ENCODE results near the gene SKIL.
"Not testable (repeated sequence)": the region's sequence is repeated elsewhere in the genome, so short reads cannot be mapped to it uniquely, and the experiment has no call there.

SKIL gene, protein sequence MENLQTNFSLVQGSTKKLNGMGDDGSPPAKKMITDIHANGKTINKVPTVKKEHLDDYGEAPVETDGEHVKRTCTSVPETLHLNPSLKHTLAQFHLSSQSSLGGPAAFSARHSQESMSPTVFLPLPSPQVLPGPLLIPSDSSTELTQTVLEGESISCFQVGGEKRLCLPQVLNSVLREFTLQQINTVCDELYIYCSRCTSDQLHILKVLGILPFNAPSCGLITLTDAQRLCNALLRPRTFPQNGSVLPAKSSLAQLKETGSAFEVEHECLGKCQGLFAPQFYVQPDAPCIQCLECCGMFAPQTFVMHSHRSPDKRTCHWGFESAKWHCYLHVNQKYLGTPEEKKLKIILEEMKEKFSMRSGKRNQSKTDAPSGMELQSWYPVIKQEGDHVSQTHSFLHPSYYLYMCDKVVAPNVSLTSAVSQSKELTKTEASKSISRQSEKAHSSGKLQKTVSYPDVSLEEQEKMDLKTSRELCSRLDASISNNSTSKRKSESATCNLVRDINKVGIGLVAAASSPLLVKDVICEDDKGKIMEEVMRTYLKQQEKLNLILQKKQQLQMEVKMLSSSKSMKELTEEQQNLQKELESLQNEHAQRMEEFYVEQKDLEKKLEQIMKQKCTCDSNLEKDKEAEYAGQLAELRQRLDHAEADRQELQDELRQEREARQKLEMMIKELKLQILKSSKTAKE

DNA sequence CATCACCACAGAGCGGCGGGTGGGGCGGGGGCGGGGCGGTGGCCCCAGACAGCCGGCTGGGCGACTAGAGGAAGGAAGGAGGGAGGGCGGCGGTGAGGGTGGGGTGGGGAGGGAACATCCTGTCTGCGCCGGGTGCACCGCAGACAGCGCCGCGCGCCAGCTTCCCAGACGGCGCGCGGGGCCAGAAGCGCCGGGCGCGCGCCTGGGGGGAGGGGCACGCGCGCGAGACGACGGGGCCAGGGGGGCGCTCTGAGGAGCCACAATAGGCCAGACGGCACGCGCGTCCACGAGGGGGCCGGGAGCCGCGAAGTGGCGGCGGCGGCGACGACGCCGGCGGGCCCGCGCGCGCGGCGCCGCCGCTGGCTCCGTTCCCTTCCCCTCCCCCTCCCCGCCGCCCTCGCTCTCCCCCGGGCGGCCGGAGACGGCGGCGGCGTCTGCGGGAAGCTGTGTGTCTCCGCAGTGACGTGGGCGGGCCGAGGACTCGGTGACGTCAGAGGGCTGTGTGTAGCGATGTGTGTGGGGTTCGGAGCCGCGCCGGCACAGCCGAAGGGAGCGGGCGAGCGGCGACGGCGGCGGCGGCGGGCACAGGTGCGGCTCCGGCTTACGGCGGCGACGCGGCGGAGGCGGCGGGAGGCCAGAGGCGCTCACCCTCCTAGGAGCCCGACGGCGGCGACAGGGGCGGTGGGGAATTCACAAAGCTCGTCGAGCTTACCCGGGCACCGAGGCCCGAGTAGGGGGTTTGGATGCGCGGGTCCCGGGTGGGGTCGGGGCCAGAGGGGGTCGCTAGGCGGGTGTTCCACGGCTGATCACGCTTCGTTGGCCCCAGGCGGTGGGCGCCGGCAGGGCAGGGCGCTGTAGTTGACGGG, at the start of gene SKIL:
Gene SKIL, plus strand, starts transcription at position 540 of the 866 bp plus-strand sequence. CDS start 2,617 bp downstream, outside the sequence.
- peak; percentile 85 to 95 (median 90) for DNase-seq

DNA sequence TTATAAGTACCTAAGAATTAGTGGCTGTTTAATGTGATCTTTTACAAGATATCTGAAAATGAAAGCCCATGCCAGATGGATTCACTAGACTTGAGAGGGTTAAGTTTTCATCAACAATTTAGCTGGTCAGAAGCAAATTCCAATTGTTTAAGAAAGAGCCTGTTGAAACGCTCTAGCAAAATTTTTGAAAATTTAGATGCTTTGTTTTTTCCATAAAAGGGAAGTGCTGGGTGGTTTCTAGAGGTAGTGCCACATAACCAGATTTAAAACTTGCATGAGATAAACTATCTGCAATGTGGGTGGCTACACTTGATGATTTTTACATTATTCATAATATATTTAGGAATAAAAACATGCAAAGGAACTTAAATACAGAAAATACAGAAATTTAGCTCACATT, 48.5 kb upstream of the SKIL start:
- DNase-seq = no peak

DNA sequence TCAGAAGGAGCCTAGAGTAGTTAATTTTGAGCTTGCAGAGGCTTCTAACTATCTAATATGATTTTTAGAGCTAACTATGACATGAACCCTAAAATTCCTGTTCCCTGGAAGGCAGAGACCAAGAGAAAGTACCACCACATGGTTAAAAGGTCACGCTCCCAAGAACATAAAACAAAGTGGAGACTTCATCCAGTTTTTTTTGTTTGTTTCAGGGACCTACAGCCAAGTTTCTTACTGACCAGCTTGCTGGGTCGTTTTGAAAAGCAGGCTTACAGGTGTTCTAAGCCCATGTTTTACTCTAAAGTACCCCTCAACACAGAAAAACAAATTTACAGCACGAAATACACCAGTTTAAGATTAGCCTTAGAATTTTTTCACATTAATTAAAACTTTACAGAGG, 39.6 kb upstream of the SKIL start:
- no peak for DNase-seq

DNA sequence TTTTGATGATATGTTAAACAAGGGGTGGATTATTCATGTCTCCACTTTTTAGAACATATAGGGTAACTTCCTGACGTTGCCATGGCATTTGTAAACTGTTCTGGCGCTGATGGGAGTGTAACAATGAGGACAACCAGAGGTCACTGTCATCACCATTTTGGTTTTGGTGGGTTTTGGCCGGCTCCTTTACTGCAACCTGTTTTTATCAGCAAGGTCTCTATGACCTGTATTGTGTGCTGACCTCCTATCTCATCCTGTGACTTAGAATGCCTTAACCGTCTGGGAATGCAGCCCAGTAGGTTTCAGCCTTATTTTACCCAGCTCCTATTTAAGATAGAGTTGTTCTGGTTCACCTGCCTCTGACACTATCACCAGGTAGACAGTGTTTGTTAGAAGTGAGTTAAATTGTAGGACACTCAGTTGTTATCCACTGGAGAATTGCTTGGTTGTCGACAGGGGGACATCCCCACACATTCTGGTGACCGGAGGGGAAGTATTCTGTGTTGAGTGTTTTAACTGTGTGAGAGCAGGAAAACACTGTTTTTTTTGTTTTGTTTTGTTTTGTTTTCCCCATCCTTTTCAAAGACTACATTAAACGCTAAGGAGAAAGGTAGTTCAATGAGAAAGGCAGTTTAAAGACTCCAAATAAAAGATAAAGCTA, 36.9 kb upstream of the SKIL start:
- no peak for DNase-seq

DNA sequence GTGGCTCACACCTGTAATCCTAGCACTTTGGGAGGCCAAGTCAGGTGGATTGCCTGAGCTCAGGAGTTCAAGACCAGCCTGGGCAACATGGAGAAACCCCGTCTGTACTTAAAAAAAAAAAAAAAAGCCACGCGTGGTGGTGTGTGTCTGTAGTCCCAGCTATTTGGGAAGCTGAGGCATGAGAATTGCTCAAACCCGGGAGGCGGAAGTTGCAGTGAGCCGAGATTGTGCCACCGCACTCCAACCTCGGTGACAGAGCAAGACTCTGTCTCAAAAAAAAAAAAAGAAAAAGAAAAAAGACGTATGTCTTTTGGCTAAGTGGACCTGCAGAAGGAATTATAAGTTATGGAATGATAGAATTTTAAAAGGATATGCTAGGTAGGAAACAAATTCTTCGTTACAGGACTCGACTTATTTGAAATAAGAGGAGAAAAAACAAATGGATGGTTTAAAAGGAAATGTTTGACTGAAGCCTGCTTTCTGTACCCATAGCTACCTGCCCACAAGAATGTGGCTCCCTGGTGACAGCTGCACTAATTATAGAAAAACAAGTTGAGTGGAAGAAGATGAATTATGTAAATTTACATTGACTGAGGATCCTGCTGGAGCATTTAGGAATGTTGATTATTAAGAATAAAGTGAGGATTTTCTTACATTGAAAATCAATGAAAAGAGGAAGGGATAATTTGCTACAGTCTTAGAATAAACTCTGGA, 36.0 kb upstream of the SKIL start:
- DNase-seq = no peak

DNA sequence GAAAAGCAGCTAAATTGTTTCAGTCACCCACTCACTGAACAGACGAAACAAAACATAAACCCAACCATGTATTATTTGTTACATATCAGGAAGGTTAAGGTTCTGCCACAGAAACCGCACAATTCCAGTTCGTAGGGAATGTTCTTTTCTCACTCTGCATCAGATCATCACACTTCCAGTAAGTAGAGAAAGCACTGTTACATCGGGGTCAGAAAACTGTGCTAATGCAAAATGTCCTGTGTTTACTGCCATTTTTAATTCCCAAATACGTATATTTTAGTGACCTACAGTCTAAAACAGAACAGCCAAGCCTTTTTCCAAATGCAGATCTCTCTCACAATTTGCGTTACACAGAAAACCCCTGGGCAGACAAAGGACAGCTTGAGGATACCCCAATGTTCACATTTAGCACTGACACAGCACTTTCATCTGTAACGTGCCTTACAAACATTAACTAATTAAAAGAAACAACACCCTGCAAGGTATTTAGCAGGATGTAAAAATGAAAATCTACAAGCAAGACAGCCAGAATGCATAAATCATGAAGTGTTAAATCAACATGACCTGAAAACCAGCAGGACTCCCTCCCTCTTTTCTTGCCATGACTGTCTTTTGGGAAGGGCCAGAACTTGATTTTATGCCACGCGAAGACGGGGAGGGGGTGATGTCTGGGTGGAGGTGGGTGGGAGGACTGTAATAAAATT, 34.8 kb upstream of the SKIL start:
- DNase-seq = no peak

DNA sequence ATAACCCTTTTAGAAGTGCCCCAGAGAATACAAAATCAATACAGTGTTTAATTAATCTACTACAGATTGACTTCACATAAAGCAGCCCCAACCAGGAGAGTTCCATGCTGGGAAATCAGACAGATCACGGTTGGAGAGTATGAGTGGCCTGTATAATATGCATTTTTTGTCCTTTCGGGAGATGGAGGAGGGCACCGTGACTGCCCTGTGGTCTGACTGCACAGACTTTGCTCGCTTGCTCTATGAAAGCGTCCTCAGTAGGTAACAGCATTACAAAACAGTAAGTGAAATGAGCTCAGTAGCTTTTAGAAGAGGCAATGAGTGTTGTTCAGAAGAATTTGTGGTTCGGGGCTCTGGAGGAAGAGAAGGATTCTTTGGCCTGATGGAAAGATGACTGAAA, 34.2 kb upstream of the SKIL start:
- DNase-seq = no peak

DNA sequence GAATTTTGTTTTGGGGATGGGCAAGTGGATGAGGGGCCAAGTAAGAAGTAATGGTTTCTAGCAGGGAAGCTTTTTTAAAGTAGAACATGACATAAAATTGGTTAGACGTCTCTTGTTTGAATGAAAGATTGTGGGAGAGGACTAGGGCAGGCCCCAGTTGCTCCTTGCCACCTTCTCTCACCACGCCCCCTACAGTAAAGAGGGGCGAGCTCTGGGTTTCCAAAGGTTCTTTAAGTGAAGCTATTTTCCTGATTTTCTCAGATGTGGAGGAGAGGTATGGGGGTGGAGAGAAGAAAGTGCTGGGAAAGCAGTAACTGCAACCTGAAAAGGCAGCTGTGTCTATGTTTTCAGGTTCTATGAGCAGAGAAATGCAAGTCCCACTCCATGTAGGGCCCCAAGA, 32.6 kb upstream of the SKIL start:
- no peak for DNase-seq

DNA sequence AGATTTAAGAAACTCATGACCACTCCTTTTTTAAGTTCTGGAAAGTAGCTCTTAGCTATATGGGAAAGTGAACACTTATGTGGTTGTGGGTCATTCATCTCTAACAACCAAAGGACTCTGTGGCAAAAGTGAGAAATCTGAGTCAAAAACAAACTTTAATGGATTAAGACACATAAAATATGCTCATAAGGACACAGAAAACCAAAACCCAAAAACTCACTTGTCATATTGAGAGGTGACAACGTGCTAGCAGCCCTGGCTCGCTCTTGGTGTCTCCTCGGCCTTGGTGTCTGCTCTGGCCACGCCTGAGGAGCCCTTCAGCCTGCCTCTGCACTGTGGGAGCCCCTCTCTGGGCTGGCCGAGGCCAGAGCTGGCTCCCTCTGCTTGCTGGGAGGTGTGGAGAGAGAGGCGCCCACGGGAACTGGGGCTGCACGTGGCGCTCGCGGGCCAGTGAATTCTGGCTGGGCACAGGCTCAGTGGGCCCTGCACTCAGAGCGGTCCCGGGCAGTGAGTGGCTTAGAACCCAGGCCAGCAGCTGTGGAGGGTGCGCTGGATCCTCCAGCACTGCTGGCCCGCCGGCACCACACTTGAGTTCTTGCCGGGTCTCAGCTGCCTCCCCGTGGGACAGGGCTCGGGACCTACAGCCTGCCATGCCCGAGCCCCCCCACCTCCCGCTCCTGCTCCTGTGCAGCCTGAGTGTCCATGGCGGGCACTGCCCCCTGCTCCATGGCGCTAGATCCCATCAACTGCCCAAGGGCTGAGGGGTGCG, 30.3 kb upstream of the SKIL start:
- DNase-seq = no peak

DNA sequence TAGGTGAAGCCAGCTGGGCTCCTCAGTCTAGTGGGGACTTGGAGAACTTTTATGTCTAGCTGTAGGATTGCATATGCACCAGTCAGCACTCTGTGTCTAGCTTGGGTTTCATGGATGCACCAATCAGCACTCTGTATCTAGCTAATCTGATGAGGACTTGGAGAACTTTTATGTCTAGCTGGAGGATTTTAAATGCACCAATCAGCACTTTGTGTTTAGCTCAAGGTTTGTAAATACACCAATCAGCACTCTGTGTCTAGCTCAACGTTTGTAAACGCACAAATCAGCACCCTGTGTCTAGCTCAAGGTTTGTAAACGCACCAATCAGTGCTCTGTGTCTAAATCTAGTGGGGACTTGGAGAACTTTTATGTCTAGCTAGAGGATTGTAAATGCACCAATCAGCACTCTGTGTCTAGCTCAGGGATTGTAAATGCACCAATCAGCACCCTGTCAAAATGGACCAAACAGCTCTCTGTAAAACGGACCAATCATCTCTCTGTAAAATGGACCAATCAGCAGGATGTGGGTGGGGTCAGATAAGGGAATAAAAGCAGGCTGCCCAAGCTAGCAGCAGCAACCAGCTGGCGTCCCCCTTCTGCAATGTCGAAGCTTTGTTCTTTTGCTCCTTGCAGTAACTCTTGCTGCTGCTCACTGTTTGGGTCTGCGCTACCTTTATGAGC, 29.5 kb upstream of the SKIL start:
- DNase-seq = not testable (repeated sequence)

DNA sequence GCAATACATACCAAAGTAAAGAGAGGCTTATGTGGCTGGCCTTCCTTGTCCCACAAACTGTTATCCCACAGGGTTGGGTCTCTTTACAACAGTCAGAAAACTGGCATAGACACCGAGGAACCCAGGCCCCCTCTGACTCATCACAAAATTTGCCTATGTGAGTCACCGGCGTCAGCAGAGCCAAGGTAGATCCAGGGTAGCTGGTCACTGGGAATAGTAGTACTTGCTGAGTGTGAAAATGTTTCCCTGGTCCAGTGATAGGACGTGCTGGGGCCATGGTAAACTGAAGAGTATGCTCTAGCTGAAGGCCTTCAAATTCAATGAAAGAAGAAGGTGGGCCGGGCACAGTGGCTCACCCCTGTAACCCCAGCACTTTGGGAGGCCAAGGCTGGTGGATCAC, 27.1 kb upstream of the SKIL start:
- DNase-seq = no peak

DNA sequence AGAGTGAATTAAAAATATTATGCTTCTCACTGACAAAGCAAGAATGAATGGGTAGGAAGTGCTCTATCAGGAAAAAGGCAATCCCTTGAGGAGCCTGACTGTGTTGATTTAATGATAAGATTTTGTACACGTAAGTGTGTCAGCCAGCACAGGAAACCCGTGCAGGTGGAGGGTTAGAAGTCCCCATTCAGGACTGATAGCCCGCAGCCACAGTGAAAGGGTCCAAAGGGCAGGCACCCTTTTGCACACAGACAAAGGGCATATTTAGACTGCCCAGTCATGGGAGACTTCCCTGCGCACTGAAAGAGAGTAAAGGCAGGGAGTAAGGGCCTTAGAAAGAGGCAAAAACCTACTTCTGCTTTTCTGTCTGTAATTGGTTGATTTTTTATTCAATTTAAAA, 26.4 kb upstream of the SKIL start:
- no peak for DNase-seq

DNA sequence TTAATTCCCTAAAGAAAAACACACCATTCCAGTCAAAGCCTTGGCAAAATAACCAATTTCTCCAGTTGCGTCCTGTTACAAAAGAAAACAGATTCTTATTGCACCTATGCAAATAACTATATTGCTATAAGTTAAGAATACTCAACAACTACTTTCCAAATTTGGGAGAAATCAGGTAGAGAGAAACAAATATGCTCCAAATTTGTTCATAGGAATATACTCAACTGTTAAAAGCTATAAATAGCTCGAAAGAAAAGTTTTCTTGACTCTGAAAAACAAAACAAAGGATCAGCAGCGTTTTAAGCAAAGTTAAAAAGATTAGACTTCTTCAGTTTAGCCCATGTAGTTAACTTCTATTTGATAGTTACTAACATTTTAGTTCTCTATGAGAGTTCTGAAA, 20.1 kb upstream of the SKIL start:
- DNase-seq = no peak

DNA sequence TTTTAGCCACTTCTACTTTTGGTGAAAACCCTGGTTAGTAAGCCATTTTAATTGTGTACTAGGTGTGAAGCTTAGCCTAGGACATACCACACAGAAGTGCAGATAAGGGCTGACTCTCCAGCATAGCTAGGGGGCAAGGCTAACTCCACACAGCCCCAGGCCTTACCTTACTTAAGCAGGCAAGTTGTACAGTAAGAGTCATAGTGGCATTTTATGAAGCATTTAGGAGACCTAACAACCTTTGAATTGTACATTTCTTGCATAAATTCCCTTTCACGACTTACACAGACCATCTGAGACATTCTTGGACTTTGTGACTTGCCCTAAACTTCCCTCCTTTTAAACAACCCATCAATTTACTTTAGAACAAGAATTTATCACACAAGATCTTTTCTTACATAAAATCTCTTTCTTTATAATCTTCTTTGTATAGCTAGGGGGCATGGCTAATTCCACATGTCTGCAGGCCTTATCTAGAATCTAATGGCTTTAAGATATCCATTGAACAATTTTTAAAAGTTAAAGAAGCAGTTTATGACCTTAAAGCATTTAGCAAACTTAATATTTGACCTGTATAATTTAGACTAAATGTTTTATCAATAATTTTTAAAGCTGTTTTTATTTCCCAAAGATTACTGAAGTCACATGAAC, 18.7 kb upstream of the SKIL start:
- no peak for DNase-seq

DNA sequence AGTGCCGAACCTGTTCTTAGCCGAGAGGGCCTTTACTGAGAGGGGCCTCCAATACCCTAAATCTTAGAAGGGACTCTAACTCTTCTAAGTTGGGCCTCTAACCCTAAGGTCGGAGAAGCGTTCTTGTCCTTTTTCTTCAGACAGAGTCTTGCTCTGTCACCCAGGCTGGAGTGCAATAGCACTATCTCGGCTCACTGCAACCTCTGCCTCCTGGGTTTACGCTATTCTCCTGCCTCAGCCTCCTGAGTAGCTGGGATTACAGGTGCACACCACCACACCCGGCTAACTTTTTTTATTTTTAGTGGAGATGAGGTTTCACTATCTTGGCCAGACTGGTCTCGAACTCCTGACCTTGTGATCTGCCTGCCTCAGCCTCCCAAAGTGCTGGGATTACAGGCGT, 15.2 kb upstream of the SKIL start:
- not testable (repeated sequence) for DNase-seq

DNA sequence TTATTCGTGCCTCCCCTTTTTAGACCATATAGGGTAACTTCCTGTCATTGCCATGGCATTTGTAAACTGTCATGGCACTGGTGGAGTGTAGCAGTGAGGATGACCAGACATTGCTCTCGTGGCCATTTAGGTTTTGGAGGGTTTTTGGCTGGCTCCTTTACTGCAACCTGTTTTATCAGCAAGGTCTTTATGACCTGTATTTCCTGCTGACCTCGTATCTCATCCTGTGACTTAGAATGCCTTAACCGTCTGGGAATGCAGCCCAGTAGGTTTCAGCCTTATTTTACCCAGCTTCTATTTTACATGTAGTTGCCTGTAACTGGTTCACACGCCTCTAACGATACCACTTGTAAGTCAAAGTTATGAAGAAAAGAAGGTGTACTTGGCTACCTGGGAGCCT, 13.7 kb upstream of the SKIL start:
- not testable (repeated sequence) for DNase-seq

DNA sequence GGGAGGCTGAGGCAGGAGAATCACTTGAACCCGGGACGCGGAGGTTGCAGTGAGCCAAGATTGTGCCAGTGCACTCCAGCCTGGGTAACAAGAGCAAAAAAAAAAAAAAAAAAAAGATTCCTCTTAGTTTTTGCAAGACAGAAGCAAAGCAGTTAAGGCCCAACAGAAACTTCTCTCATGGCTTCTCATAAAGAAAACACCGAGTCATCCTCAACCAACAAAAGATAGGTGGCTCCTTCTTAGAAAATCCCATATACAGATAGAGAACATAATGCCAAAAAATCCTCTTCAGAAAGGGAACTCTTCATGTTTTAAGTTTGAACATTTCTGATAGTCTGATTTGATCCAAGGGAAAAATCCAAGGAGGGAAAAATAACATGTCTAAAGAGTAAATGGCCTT, 12.5 kb upstream of the SKIL start:
- DNase-seq = no peak

DNA sequence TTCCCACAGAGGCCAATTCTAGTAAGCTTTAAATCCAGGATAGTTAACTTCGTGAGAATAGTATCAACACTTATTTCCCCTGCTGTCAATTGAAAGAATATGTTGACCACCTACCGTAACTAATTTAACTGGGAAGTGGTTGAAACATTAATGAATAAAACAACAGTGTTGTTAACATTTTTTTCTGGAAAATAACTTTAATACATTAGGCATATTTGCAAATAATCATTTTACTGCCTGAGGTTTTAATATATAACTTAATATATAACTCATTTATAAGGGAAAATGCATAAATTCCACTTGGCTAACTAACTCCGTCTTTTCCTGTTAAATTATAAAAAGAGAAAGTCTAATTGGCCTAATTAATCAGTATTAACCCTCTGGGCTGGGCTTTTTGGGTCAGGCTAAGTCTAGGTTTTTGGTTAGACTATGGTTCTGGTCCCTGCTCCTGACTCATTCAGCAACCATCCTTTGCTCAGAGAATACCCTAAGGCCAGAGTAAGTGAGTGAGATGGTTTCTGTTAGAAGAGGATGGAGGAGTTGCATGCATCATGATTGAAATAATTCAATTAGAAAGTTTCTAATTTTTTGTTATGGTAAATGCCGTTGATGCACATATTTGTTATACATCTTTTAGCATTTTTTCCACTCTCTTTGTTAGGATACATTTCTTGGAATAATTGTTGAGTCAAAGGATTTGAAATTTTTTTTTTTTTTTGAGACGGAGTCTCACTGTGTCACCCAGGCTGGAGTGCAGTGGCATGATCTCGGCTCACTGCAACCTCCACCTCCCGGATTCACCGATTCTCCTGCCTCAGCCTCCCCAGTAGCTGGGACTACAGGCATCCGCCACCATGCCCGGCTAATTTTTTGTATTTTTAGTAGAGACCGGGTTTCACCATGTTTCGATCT, 10.8 kb upstream of the SKIL start:
- DNase-seq = no peak

All from activated CD4-positive, CD25-positive, alpha-beta regulatory T cell (primary cell).